SU-DHL-6 (cell line): ENCODE results near the gene TRMU.

Experiments
- H2AFZ ChIP-seq: fragments of 200-600 bp; sonication (generic); 2 replicates; pipeline ENCODE4 v1.6.1; 2014; ENCODE audit warnings: low read depth, mild to moderate bottlenecking, moderate library complexity, mixed read lengths, antibody characterized with exemption, low read length; ENCODE audit not compliant: severe bottlenecking
- H3F3A ChIP-seq: fragments of 200-600 bp; shearing (Covaris generic); 2 replicates; pipeline ENCODE4 v1.6.0; 2016; ENCODE audit warnings: antibody characterized with exemption, mild to moderate bottlenecking; ENCODE audit not compliant: insufficient read depth
- H3K27ac ChIP-seq: fragments of 200-600 bp; sonication (generic); 2 replicates; pipeline ENCODE4 v1.5.1; 2016; ENCODE audit warnings: low read depth, mild to moderate bottlenecking, low read length, moderate library complexity, mixed read lengths
- H3K27me3 ChIP-seq: fragments of 200-600 bp; sonication (generic), shearing (Covaris generic); 2 replicates; pipeline ENCODE4 v1.6.0; 2014; ENCODE audit warnings: mild to moderate bottlenecking, low read length
- H3K36me3 ChIP-seq: fragments of 200-600 bp; sonication (generic); 2 replicates; pipeline ENCODE4 v1.6.1; 2014; ENCODE audit warnings: mild to moderate bottlenecking, low read length, mixed read lengths
- H3K4me2 ChIP-seq: fragments of 300-600, 200-600 bp; shearing (Covaris generic), sonication (generic); 2 replicates; pipeline ENCODE4 v1.6.0; 2014; ENCODE audit warnings: low read length, low read depth, mild to moderate bottlenecking; ENCODE audit not compliant: poor library complexity, severe bottlenecking
- H3K4me3 ChIP-seq: fragments of 200-600 bp; sonication (generic); 2 replicates; pipeline ENCODE4 v1.5.1; 2014; ENCODE audit warnings: antibody characterized with exemption, low read length, mild to moderate bottlenecking, mixed read lengths; ENCODE audit not compliant: insufficient read depth, poor library complexity, severe bottlenecking
- H3K79me2 ChIP-seq: fragments of 200-600 bp; sonication (generic); 2 replicates; pipeline ENCODE4 v1.6.1; 2014; ENCODE audit warnings: mild to moderate bottlenecking, low read length, moderate library complexity; ENCODE audit not compliant: insufficient read depth
- H3K9ac ChIP-seq: fragments of 200-600 bp; sonication (generic); 2 replicates; pipeline ENCODE4 v1.7.0; 2014; ENCODE audit warnings: mild to moderate bottlenecking, low read length
- H3K9me2 ChIP-seq: fragments of 200-600 bp; sonication (generic); replicated peaks from 2 replicates; pipeline ENCODE4 v1.6.1; 2014; ENCODE audit warnings: low read length; ENCODE audit not compliant: insufficient read depth
- H3K9me3 ChIP-seq: fragments of 200-600 bp; sonication (generic); 2 replicates; pipeline ENCODE4 v1.6.1; 2014; ENCODE audit warnings: low read length, mixed read lengths; ENCODE audit not compliant: insufficient read depth
- H4K20me1 ChIP-seq: fragments of 200-600 bp; sonication (generic); 2 replicates; pipeline ENCODE4 v1.6.1; 2014; ENCODE audit warnings: low read depth, mild to moderate bottlenecking, antibody characterized with exemption, low read length, moderate library complexity, mixed read lengths
- EZH2phosphoT487 ChIP-seq: fragments of 200-600 bp; sonication (generic), shearing (Covaris generic); conservative IDR thresholded peaks from 2 replicates; pipeline ENCODE4 v1.6.1; 2018; ENCODE audit warnings: mild to moderate bottlenecking, antibody characterized with exemption, low read length, moderate library complexity, mixed read lengths
- TF ChIP-seq, protein P1 (sequence below): fragments of 200-600 bp; sonication (generic); IDR thresholded peaks from one replicate; pipeline ENCODE4 v1.5.1; 2017; ENCODE audit warnings: antibody characterized with exemption, mild to moderate bottlenecking, low read length, moderate library complexity; ENCODE audit not compliant: insufficient read depth, poor library complexity, severe bottlenecking

Gene TRMU

DNA sequence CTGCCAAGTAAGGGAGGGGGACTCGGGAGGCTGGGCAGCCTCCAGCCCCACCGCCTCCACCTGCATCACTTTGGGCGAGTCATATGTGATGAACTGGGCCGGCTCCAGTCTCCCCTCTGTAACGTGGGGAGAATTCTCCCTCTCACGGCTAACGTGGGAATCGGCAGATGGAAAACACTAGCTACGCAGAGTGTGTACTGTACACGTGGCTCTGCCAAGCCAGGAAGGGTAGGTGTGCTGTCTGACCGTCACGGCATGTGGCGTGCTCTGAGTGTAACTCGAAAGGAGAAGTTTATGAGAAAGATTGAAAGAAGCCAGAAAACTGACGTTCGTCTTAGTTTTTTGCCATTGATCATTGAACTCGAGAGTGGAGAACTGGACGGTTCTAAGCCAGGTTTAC, 13.7 kb downstream of the TRMU start:
- Histone ChIP-seq H3K4me2 (no peak overlapping the region), H3K9me2 (no peaks in the 10 kb centered on the region), H2AFZ (no peak overlapping the region), H3K79me2 (no peaks in the 10 kb centered on the region), H3K27ac (no peak overlapping the region), H3K9ac (no peak overlapping the region), H4K20me1 (no peaks in the 10 kb centered on the region), H3K4me3 (no peak overlapping the region), H3K36me3 (no peaks in the 10 kb centered on the region; the same call in 1 of the 2 replicates), H3K9me3 (no peaks in the 10 kb centered on the region), H3F3A (no peaks in the 10 kb centered on the region), H3K27me3 (no peaks in the 10 kb centered on the region)
- TF ChIP-seq, protein P1, sequence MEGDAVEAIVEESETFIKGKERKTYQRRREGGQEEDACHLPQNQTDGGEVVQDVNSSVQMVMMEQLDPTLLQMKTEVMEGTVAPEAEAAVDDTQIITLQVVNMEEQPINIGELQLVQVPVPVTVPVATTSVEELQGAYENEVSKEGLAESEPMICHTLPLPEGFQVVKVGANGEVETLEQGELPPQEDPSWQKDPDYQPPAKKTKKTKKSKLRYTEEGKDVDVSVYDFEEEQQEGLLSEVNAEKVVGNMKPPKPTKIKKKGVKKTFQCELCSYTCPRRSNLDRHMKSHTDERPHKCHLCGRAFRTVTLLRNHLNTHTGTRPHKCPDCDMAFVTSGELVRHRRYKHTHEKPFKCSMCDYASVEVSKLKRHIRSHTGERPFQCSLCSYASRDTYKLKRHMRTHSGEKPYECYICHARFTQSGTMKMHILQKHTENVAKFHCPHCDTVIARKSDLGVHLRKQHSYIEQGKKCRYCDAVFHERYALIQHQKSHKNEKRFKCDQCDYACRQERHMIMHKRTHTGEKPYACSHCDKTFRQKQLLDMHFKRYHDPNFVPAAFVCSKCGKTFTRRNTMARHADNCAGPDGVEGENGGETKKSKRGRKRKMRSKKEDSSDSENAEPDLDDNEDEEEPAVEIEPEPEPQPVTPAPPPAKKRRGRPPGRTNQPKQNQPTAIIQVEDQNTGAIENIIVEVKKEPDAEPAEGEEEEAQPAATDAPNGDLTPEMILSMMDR = no peak
- no peak for TF ChIP-seq EZH2phosphoT487

DNA sequence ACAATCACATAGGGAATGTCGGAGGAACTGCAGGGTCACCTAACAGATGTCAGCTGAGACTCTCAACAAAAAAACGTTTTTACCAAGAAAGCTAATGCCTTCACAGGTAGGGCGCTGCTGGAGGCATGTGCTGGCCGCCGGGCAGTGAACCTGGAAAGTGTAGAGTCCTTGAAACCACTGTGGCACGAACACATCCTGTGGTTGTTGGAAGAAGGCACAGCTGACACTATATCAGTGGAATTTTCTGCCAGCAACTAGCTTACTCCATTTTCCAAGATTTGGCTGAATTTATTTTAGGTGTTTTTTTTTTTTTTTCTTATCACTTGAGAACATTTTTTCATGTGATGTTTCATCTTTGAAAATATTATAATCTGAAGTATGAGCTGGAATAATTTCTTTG, 14.2 kb downstream of the TRMU start:
- H3K4me3 ChIP-seq = no peak overlapping the region
- no peak overlapping the region for H3K4me2 ChIP-seq
- H4K20me1 ChIP-seq = no peaks in the 10 kb centered on the region
- no peaks in the 10 kb centered on the region for H3F3A ChIP-seq
- no peak overlapping the region for H3K27ac ChIP-seq
- no peaks in the 10 kb centered on the region for H3K9me2 ChIP-seq
- TF ChIP-seq EZH2phosphoT487 = no peak
- TF ChIP-seq, protein P1 = no peak
- H3K36me3 ChIP-seq = no peaks in the 10 kb centered on the region; the same call in 1 of the 2 replicates
- no peaks in the 10 kb centered on the region for H3K79me2 ChIP-seq
- H3K27me3 ChIP-seq = no peaks in the 10 kb centered on the region
- no peak overlapping the region for H2AFZ ChIP-seq
- no peaks in the 10 kb centered on the region for H3K9me3 ChIP-seq
- H3K9ac ChIP-seq = no peak overlapping the region

DNA sequence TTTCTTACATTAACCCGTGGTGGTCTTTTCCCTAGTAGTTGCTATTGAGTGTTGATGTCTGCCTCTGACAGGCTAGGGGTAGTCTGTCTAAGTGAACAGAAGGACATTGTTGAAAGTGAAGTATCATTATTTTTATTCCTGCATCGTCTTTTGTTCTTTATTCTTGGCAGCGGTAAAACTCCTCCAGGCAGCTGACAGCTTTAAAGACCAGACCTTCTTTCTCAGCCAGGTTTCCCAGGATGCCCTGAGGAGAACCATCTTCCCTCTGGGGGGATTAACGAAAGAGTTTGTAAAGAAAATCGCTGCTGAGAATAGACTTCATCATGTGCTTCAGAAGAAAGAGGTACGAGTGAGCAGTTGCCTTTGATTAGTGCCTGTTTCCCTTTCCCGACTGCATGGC, 14.6 kb downstream of the TRMU start:
- no peak overlapping the region for H3K9ac ChIP-seq
- H3K9me3 ChIP-seq = no peaks in the 10 kb centered on the region
- H3K9me2 ChIP-seq = no peaks in the 10 kb centered on the region
- no peaks in the 10 kb centered on the region; the same call in 1 of the 2 replicates for H3K36me3 ChIP-seq
- H4K20me1 ChIP-seq = no peaks in the 10 kb centered on the region
- TF ChIP-seq, protein P1 = no peak
- no peak for TF ChIP-seq EZH2phosphoT487
- no peaks in the 10 kb centered on the region for H3F3A ChIP-seq
- H3K27me3 ChIP-seq = no peaks in the 10 kb centered on the region
- H3K27ac ChIP-seq = no peak overlapping the region
- H3K4me3 ChIP-seq = no peak overlapping the region
- no peaks in the 10 kb centered on the region for H3K79me2 ChIP-seq
- H3K4me2 ChIP-seq = no peak overlapping the region
- H2AFZ ChIP-seq = no peak overlapping the region

DNA sequence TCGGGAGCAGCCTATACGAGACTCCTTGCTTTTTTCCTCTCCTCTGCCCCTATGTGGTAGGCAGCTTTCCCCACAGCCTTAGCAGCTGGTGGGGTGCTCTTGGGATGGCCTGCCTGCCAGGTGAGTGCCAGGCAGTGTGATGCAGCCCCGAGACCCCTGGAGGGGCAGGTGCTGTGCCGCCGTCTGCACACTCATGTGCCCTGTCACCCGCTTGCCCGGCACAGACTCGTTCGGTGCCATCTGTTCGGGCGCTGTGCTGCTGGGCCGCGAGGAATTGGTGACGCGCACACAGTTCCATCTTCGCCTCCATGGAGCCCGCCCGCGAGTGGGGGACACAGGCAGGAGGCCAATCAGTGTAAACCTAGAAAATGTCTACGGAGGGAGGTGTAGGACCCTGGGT, 15.1 kb downstream of the TRMU start:
- Histone ChIP-seq H3F3A (no peaks in the 10 kb centered on the region), H3K27ac (no peak overlapping the region), H3K4me2 (no peak overlapping the region), H3K9me3 (no peaks in the 10 kb centered on the region), H4K20me1 (no peaks in the 10 kb centered on the region), H2AFZ (no peak overlapping the region), H3K27me3 (no peaks in the 10 kb centered on the region), H3K9ac (no peak overlapping the region), H3K9me2 (no peaks in the 10 kb centered on the region), H3K79me2 (no peaks in the 10 kb centered on the region), H3K4me3 (no peak overlapping the region), H3K36me3 (no peaks in the 10 kb centered on the region; the same call in 1 of the 2 replicates)
- TF ChIP-seq, protein P1 = no peak
- TF ChIP-seq EZH2phosphoT487 = no peak
